GM10248 (cell line): ENCODE measurements around the gene PCP4.

Source experiments
- CTCF ChIA-PET: fragments of 300-600 bp; sonication (Branson Sonifier 250); formaldehyde crosslinking; extraction: SDS; loops from one replicate; lab custom pipeline; 2021; ENCODE audit warnings: antibody characterized with exemption; lab: Yijun Ruan, JAX
- POLR2A ChIA-PET: fragments of 350-650 bp; sonication (Branson Sonifier 250); formaldehyde crosslinking; extraction: SDS; loops from one replicate; lab custom pipeline; 2020; ENCODE audit warnings: antibody characterized with exemption; lab: Yijun Ruan, JAX
- DNase-seq: peaks from one replicate; pipeline ENCODE4 v3.0.0; 2012; ENCODE audit errors: extremely low spot score
- TF ChIP-seq, protein P1 (sequence below): IDR thresholded peaks from 2 replicates; pipeline ENCODE4 v1.5.1; 2012; ENCODE audit warnings: mild to moderate bottlenecking, low read depth; ENCODE audit errors: extremely low read depth, missing control alignments, control extremely low read depth

The PCP4 gene

DNA sequence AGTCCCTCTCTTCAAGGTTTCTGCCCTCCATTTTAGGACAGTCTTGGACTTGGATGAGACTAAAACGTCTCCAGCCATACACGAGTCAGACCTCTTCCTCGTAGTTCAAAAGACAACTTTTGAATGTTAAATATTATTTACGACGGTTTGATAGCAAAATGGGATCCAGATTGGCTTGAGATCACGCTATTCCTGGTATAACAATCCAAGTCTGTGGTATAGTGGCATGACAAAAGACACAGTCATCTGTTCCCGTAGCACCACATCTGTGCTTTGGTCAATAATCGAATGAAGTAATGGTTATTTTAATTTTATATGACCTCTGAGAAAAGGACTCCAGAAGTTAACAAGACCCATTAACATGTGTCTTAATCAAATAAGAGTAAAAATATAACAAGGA, 7.0 kb downstream of the PCP4 start:
- CTCF ChIA-PET, result no interaction called here
- TF ChIP-seq, protein P1, sequence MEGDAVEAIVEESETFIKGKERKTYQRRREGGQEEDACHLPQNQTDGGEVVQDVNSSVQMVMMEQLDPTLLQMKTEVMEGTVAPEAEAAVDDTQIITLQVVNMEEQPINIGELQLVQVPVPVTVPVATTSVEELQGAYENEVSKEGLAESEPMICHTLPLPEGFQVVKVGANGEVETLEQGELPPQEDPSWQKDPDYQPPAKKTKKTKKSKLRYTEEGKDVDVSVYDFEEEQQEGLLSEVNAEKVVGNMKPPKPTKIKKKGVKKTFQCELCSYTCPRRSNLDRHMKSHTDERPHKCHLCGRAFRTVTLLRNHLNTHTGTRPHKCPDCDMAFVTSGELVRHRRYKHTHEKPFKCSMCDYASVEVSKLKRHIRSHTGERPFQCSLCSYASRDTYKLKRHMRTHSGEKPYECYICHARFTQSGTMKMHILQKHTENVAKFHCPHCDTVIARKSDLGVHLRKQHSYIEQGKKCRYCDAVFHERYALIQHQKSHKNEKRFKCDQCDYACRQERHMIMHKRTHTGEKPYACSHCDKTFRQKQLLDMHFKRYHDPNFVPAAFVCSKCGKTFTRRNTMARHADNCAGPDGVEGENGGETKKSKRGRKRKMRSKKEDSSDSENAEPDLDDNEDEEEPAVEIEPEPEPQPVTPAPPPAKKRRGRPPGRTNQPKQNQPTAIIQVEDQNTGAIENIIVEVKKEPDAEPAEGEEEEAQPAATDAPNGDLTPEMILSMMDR, result no peak
- no peak for DNase-seq
- POLR2A ChIA-PET, result no interaction called here

DNA sequence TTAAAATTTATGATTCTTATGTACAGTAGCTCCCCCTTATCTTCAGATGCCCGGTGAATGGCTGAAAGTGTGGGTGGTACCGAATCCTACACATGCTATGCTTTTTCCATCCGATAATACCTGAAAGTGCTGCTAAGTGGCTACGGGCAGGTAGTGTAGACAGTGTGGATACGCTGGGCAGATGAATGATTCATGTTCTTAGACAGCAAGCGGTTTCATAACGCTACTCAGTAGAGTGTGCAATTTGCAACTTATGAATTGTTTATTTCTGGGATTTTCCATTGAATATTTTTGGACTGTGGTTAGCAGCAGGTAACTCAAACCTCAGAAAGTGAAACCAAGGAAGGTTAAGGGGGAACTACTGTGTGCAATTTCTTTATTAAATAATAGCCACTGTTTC, 7.5 kb downstream of the PCP4 start:
- POLR2A ChIA-PET, result no interaction called here
- CTCF ChIA-PET, result no interaction called here
- TF ChIP-seq, protein P1, result no peak
- no peak for DNase-seq

DNA sequence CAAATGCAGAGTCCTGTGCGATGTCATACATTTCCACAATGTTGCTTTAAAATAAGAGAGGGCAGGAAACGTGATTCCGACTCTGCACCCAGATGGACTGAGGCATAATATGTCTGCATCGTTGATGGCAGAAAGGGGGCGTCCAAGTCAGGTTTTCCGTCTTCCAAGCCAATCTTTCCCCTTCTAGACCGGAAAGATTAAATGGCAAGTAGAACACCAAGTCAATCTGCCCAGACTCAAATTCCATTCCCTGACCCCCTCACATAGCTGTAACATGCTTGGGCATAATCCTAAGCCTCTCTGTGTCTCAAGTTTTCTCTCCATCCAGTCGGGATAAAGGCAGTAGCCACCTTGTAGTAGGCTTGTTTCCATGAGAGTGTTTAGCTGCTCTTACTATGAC, 14.4 kb downstream of the PCP4 start:
- DNase-seq, result no peak
- TF ChIP-seq, protein P1, result no peak
- CTCF ChIA-PET, result interaction anchor here (1.5 kb wide), 1 partner anchor 15 kb away, joined by 3 read pairs; the partner anchor contains the start of gene PCP4
- POLR2A ChIA-PET, result no interaction called here

DNA sequence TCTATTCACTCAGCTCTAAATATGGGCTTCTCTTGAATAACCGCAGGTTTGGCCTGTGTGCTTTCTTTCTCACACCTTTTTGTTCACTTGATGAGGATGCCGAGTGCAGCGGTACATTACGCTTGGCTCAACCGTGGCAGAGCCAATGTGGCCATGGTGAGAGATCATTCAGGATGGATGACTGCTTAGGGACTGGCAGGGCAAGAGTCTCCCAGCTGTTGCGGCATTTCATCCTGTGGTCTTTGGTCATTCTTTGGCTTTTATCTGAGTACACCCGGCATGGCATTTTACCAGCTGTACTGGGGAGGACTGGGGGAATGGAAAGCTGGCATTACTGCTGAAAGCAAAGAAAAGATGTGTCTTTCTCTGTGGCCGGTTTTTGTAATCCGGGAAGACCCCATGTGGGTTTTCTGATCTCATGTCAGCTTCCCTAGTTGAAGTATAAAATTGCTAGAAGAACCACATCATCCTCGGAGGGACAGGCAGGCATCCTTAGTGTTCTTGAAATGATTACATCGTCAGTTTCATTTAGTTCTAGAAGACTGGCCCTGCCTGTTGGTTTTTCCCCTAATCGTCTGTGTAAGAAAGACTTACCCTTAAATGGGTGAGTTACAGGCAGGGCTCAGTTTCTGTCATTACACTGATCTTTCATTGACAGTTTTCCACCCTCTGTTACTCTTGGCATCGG, 15.1 kb downstream of the PCP4 start:
- no peak for DNase-seq
- ChIA-PET CTCF (interaction anchor here (1.5 kb wide), 1 partner anchor 15 kb away, joined by 3 read pairs; the partner anchor contains the start of gene PCP4), POLR2A (no interaction called here)
- TF ChIP-seq, protein P1, result no peak

DNA sequence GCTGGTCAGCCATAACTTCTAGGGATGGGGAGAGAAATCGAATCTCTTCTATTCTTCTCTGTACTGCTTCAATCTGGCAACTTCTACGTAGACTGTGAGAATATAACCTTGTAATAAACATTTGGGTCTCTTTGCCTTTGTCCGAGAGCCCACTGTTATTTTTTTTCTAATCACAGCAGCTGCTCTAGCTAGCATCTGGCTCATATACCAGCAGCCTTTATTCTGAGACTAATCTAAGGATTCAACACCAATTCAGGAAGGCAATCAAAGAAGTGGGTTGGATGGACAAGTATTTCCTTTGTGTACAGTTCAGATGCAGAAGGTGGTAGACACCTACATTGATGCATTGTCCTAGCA, 15.6 kb downstream of the PCP4 start:
- TF ChIP-seq, protein P1, result no peak
- CTCF ChIA-PET, result interaction anchor here (1.5 kb wide), 1 partner anchor 16 kb away, joined by 3 read pairs; the partner anchor contains the start of gene PCP4
- POLR2A ChIA-PET, result no interaction called here
- no peak for DNase-seq

DNA sequence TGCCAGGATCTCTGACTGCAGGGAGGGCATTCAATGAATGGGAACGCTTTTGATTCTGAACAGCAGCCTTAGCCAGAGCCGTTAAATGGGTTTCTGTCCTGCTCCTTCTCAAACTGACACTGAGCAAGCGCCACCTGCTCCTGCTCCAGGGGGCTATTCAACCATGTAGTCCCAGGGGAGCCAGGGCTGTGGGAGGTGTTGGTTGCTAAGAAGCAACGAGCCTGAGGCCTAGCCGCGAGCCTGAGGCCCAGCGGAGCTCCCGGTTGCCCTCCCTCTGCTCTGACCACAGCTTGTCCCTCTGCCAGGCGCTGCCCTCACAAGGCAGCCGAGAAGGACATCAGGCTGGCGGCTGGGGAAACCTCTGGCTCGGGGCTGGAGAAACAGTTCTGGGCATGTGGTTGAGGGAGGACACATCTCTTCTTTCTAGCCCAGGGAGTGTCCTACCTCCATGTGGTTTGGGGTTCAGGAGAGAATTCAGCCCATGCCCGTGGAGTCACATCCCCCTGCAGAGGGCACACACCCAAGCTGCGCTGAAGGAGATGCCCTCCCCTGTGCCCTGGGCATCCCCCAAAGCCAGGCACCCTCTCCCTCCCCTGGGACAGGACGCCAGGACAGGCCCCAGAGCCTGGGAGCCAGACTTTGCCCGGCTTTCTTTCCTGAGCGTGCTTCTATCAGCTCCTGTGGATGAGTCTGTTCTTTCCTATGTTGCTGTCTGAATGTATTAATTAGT, 18.0 kb downstream of the PCP4 start:
- no peak for DNase-seq
- CTCF ChIA-PET, result interaction anchor here (1.3 kb wide), 1 partner anchor 18 kb away, joined by 3 read pairs; the partner anchor contains the start of gene PCP4
- TF ChIP-seq, protein P1, result no peak
- POLR2A ChIA-PET, result no interaction called here
